ENCODE data around the gene TUBA4B.

The TUBA4B gene

DNA sequence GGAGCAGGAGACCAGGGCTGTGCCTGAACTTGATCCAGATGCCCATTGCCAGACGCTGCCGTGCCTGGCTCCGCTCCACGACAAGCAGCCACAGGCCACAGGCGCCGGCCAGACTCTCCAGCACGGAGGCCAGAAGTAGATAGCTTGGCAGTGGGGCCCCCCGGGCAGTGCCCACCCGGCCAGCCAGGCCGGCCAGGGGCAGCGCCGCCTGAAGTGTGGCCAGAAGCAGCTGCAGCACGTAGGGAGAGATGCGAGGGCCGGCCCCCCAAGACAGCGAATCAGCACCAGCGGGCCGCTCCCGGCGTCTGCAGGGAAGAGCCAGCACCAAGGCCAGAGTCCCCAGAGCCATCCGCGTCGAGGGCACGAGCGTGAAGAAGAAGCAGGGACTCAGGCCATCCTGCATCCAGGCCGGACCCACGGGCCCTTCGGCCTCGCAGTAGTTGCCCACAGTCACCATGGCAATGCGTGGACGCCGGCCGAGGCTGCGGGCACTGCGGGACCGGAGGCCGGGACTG, 34.8 kb upstream of the TUBA4B start:
- TF ChIP-seq, protein P1, sequence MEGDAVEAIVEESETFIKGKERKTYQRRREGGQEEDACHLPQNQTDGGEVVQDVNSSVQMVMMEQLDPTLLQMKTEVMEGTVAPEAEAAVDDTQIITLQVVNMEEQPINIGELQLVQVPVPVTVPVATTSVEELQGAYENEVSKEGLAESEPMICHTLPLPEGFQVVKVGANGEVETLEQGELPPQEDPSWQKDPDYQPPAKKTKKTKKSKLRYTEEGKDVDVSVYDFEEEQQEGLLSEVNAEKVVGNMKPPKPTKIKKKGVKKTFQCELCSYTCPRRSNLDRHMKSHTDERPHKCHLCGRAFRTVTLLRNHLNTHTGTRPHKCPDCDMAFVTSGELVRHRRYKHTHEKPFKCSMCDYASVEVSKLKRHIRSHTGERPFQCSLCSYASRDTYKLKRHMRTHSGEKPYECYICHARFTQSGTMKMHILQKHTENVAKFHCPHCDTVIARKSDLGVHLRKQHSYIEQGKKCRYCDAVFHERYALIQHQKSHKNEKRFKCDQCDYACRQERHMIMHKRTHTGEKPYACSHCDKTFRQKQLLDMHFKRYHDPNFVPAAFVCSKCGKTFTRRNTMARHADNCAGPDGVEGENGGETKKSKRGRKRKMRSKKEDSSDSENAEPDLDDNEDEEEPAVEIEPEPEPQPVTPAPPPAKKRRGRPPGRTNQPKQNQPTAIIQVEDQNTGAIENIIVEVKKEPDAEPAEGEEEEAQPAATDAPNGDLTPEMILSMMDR (IDR thresholded peaks at IDR 0.05; ENCODE audit: low read depth, low read length), result no peak
- H3K27me3 ChIP-seq, result no peaks in the 10 kb centered on the region
- H3K36me3 ChIP-seq, result peaks cover 59% of the 10 kb centered on the region
- H3K9me3 ChIP-seq, result no peaks in the 10 kb centered on the region
- DNase-seq, result peak; percentile 85
- peak overlapping the region; percentile 85 for H3K4me3 ChIP-seq (ENCODE audit: low read depth, low read length)
- H3K4me1 ChIP-seq, result peaks cover 5% of the 10 kb centered on the region

DNA sequence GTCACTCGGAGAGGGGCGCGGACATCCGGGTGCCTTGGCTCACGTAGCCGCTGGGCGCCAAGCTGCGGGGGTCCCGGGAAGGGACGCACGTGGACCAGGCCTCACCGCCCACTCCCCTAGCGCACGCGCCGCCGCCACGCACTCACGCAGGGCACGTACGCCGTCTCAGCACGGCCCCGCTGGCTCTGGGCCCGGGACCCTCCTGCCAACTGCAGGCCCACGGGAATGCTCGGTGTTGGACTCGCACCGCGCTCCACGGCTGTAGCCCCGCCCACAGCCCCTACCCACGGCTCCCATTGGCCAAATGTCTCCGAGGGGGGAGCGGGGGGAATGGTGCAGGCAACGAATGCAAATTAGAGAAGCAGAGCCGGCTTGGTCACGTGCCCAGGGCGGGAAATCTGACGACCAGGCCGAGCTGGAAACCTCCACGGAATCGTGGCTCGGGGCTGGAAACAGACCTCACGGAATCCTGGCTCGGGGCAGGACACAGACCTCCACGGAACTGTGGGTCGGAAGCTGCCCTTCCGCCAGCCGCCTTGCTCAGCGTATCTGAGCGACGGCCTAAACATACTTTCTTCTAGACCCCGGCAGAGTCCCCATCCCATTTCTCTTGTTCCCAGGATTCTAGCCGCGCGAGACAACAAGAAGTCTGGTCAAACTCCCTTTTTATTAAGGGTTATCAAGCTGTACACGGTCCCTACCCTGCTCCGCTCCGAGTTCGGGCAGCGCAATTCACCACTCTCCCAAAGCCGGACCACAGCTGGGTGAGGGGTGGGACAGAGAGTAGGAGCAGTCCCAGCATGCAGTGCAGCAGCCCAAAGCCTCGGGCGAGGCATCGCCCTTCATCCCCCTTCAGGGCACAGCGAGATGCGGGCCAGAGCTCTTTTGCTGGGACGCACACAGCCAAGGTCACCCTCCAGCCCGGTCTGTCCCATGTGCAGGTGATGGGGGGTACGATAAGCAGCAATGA, 34.0 kb upstream of the TUBA4B start, which contains the start of gene ABCB6:
Gene ABCB6 (minus strand): TSS at position 227 of the 970 bp plus-strand sequence. CDS start 285 bp downstream, outside the sequence.
- Histone ChIP-seq H3K4me3 (ENCODE audit: low read depth, low read length) (peak within 1 kb of the TSS; percentile 85), H3K36me3 (peaks cover 59% of the 10 kb centered on the region), H3K4me1 (peaks cover 5% of the 10 kb centered on the region), H3K9me3 (no peaks in the 10 kb centered on the region), H3K27me3 (no peaks in the 10 kb centered on the region)
- TF ChIP-seq, protein P1 (IDR thresholded peaks at IDR 0.05; ENCODE audit: low read depth, low read length), result no peak
- DNase-seq, result peak; percentile 100

DNA sequence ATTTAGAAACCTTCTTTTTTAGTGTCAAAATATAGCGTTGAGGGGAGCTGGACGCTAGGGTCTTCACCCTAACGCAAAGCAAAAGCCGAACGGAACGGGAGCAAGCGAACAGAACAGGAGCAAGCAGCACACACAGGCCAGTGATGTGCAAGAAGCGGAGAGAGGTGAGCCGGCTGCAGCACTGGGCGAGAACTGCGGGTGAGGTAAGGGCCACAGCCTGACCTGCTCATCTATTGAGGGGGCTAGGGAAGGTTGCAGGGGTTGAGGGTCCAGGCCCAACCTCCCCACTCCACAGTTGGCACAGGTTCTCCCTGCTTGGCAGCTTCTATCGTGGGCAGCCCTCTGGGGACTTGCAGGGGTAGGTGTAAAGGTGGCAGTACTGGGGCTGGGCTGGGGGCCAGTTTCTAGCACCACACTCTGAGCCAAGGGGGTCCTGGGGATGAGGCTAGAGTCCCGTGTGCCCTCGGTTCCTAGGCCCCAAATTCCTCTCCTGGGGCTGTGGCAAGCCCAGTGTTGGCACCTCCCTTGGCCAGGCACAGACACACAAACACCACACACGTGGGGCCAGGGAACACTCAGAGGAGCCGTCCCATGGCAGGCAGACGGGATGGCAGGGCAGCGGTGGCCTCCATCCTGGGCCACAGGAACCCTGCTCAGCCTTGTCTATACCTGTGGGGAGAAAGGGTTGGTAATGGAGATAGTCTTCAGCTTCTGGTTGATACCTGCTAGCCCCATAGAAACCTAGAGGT, 33.1 kb upstream of the TUBA4B start:
- Histone ChIP-seq H3K4me1 (peaks cover 5% of the 10 kb centered on the region), H3K9me3 (no peaks in the 10 kb centered on the region), H3K36me3 (peaks cover 58% of the 10 kb centered on the region), H3K4me3 (ENCODE audit: low read depth, low read length) (no peak overlapping the region), H3K27me3 (no peaks in the 10 kb centered on the region)
- TF ChIP-seq, protein P1 (IDR thresholded peaks at IDR 0.05; ENCODE audit: low read depth, low read length), result no peak
- no peak for DNase-seq

DNA sequence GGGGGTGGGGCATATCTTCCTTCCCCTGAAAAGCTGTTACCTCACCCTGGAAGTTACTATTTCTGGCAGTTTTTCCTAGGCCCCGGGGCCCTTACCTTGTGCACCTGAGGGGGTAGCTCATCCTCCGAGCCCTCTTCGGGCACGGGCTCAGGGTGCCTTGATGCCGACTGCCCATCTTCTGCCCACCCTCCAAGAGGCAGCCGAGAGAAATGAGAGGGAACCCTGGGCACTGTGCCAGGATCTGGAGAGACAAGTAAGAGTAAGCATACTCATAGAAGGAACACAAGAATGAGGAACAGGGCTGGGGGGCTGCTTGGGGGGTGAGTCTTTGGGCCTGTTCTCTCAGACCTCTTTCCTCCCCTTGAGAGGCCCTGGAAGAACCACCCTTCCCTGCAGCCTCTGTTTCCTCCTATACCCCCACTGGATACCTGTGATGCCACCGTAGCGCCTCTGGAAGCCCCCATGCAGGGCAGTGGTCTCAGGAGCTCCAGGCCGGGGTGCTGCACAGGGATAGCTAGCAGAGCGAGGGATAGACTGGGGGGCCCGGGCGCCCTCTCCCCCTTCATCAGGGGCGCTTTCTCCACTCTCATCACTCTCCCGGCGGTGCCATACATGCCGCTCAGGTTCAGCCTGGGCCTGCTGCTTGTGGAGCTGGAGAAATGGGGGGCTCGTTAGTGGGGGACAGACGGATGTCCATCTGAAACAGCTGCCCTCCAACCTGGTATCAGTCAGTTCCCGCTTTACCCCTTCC, 32.2 kb upstream of the TUBA4B start:
- Histone ChIP-seq H3K27me3 (no peaks in the 10 kb centered on the region), H3K9me3 (no peaks in the 10 kb centered on the region), H3K4me3 (ENCODE audit: low read depth, low read length) (no peak overlapping the region), H3K36me3 (peaks cover 56% of the 10 kb centered on the region), H3K4me1 (peaks cover 5% of the 10 kb centered on the region)
- TF ChIP-seq, protein P1 (IDR thresholded peaks at IDR 0.05; ENCODE audit: low read depth, low read length), result no peak
- no peak for DNase-seq

DNA sequence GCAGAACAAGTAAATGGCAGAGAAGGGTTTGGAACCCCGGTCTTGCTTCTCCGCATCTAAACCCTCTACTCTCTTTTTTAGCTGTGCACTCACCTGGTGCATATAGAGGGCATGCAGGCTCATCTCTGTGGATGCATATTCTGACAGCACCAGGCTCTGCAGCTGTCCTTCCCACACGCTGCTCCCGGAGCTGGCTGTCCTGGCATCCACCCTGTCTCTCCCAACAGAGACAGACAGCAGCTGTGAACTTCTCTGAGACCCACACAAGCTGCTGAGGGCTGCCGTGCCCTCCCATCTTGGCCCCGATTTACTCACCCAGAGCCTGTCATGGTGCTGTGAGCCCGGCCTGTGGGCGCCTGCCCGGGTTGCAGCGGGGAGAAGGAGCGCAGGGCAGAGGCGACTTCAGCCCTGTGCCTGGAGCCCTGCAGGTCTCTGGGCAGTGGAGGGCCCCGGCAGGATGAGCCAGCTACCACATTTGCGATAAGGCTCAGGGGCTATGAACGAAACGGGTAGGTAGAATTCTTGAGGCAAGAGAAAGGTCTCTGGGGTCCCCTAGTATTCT, 31.0 kb upstream of the TUBA4B start:
- TF ChIP-seq, protein P1 (IDR thresholded peaks at IDR 0.05; ENCODE audit: low read depth, low read length), result no peak
- Histone ChIP-seq H3K36me3 (peaks cover 54% of the 10 kb centered on the region), H3K9me3 (no peaks in the 10 kb centered on the region), H3K27me3 (no peaks in the 10 kb centered on the region), H3K4me1 (peaks cover 5% of the 10 kb centered on the region), H3K4me3 (ENCODE audit: low read depth, low read length) (no peak overlapping the region)
- no peak for DNase-seq
